ENCODE measurements around the gene EIF3C.
"Not testable (repeated sequence)": the region's sequence is repeated elsewhere in the genome, so short reads cannot be mapped to it uniquely, and the experiment has no call there.

The EIF3C gene

GRCh38 chr16:28751487-28751886 lies 40.2 kb downstream of the EIF3C start, which contains the start of gene NPIPB9:
TSS of gene NPIPB9 (plus strand) at chr16:28751787.
- not testable (repeated sequence) for DNase-seq

GRCh38 chr16:28781697-28782096 lies 70.4 kb downstream of the EIF3C start:
- DNase-seq: not testable (repeated sequence)

- DNase-seq: not testable (repeated sequence)
Observed at GRCh38 chr16:28782357-28782756, 71.1 kb downstream of the EIF3C start.

Measured in activated CD8-positive, alpha-beta memory T cell treated with anti-CD3 and anti-CD28 coated beads for 24 hours (primary cell).